K562 (cell line): ENCODE results near the gene RLIM. TPM values are rescaled to one million over a fixed set of nuclear protein-coding genes. Genes with fewer than 3 reads are reported as not detected.

Source experiments
- ATAC-seq: fragments of 200-7000 bp; cut with Tn5 transposase; 3 replicates; pipeline ENCODE4 v1.9.1; 2020; ENCODE audit warnings: moderate library complexity
- BruUV-seq: library from RNA; stranded (reverse); fragments of 400-500 nt; replicated peaks from 2 replicates; lab custom pipeline; 2021; lab: Mats Ljungman, UMichigan
- CTCF ChIA-PET: fragments of 300-600 bp; formaldehyde crosslinking; extraction: SDS; loops from one replicate; lab custom pipeline; 2021; ENCODE audit warnings: low intra/inter-chr PET ratio; lab: Yijun Ruan, JAX
- POLR2A ChIA-PET: fragments of 300-600, 350-650 bp; sonication (Branson Sonifier 250); formaldehyde crosslinking; extraction: SDS; loops from one replicate; lab custom pipeline; 2021; ENCODE audit warnings: antibody characterized with exemption, inconsistent platforms; lab: Yijun Ruan, JAX
- DNase-seq, 4 experiments: peaks; one replicate each; pipeline versions ENCODE4 v3.0.0 to v3.0.0-alpha.2; 2011 to 2018; ENCODE audit warnings: low spot score in 3 of 4, mixed read lengths in 3 of 4; ENCODE audit errors: extremely low read depth in 1 of 4
- FAIRE-seq: peaks from 2 replicates; lab custom pipeline; 2011; peaks lifted over from hg19 to GRCh38; lab: Jason Lieb, UNC
- H2AFZ ChIP-seq: 2 replicates; pipeline ENCODE4 v1.6.0; 2011; ENCODE audit warnings: low read depth, low read length, control low read depth, inconsistent platforms
- H3K27ac ChIP-seq: fragments of 200-600 bp; 3 replicates; pipeline ENCODE4 v1.8.0; 2011; ENCODE audit warnings: low read depth, mild to moderate bottlenecking, control low read depth, inconsistent platforms, low read length, moderate library complexity, mixed read lengths; ENCODE audit errors: extremely low read depth
- H3K27me3 ChIP-seq, 2 experiments: fragments of 300-600 bp in 1 of 2; 2 replicates in 1 of 2; 3 replicates in 1 of 2; pipeline versions ENCODE4 v1.6.0 to v1.8.0; 2011; ENCODE audit warnings: inconsistent platforms in 2 of 2, low read length in 2 of 2, mild to moderate bottlenecking in 1 of 2, mixed read lengths in 1 of 2, moderate library complexity in 1 of 2; ENCODE audit not compliant: control insufficient read depth in 2 of 2, insufficient read depth in 2 of 2
- H3K36me3 ChIP-seq: fragments of 300-600 bp; 3 replicates; pipeline ENCODE4 v1.8.0; 2011; ENCODE audit warnings: mild to moderate bottlenecking, low read length, inconsistent platforms; ENCODE audit not compliant: control insufficient read depth, insufficient read depth
- H3K4me1 ChIP-seq, 2 experiments: fragments of 200-600 bp in 1 of 2; replicated peaks in 1 of 2; 2 replicates in 1 of 2; 3 replicates in 1 of 2; pipeline versions ENCODE4 v1.5.1 to v1.8.0; 2011; ENCODE audit warnings: inconsistent platforms in 2 of 2, low read length in 2 of 2, mild to moderate bottlenecking in 1 of 2, mixed read lengths in 1 of 2, moderate library complexity in 1 of 2; ENCODE audit not compliant: control insufficient read depth in 2 of 2, insufficient read depth in 2 of 2
- H3K4me2 ChIP-seq: 2 replicates; pipeline ENCODE4 v1.6.1; 2011; ENCODE audit warnings: low read length, control low read depth, inconsistent platforms, mixed read lengths; ENCODE audit not compliant: insufficient read depth
- H3K4me3 ChIP-seq: fragments of 200-600 bp; sonication (generic), shearing (Covaris generic); 2 replicates; pipeline ENCODE4 v1.5.1; 2016; ENCODE audit warnings: control low read depth, inconsistent platforms
- H3K79me2 ChIP-seq: fragments of 200-600 bp; 3 replicates; pipeline ENCODE4 v1.8.0; 2011; ENCODE audit warnings: low read length, inconsistent platforms; ENCODE audit not compliant: control insufficient read depth, insufficient read depth
- H3K9ac ChIP-seq, 2 experiments: 2 replicates each; pipeline versions ENCODE4 v1.6.0 to v1.6.1; 2011; ENCODE audit warnings: low read depth in 2 of 2, low read length in 2 of 2, control low read depth in 1 of 2, inconsistent platforms in 1 of 2, mild to moderate bottlenecking in 1 of 2, mixed read lengths in 1 of 2; ENCODE audit not compliant: insufficient read depth in 1 of 2
- H3K9me1 ChIP-seq: one replicate; pipeline ENCODE4 v1.6.0; 2011; ENCODE audit warnings: inconsistent platforms, mild to moderate bottlenecking, low read length, moderate library complexity; ENCODE audit not compliant: control insufficient read depth, insufficient read depth
- H3K9me3 ChIP-seq: replicated peaks from 2 replicates; pipeline ENCODE4 v1.5.1; 2011; ENCODE audit warnings: low read depth, low read length, inconsistent platforms; ENCODE audit not compliant: control insufficient read depth, insufficient read depth
- H4K20me1 ChIP-seq: replicated peaks from 2 replicates; pipeline ENCODE4 v1.6.1; 2011; ENCODE audit warnings: low read length, inconsistent platforms, mixed read lengths; ENCODE audit not compliant: control insufficient read depth, insufficient read depth
- ELF4 ChIP-seq: fragments of 450-650 bp; formaldehyde crosslinking; IDR thresholded peaks from 2 replicates; pipeline ENCODE4 v1.4.0; 2022; ENCODE audit warnings: missing genetic modification characterization
- MCM5 ChIP-seq: fragments of 450-650 bp; IDR thresholded peaks from 2 replicates; pipeline ENCODE4 v1.6.1; 2016; ENCODE audit warnings: low read depth
- NFATC3 ChIP-seq: fragments of 450-650 bp; IDR thresholded peaks from 2 replicates; pipeline ENCODE4 v1.6.1; 2017; ENCODE audit warnings: mild to moderate bottlenecking
- PURB ChIP-seq: sonication (generic); formaldehyde crosslinking; IDR thresholded peaks from 2 replicates; pipeline ENCODE4 v1.9.0; 2021; ENCODE audit warnings: low read depth, mild to moderate bottlenecking, missing genetic modification reagents
- TBL1XR1 ChIP-seq, 2 experiments: IDR thresholded peaks; 2 replicates each; pipeline ENCODE4 v1.6.1; 2012; ENCODE audit warnings: improper control_type of control experiment in 2 of 2, low read length in 2 of 2, mild to moderate bottlenecking in 1 of 2
- ZNF41 ChIP-seq: fragments of 250-450 bp; sonication (Bioruptor Pico); conservative IDR thresholded peaks from 2 replicates; pipeline ENCODE4 v1.4.0; 2020; ENCODE audit warnings: mild to moderate bottlenecking
- WGBS: fragments of 100-300 bp; shearing (Covaris generic); methylation state at CpG from one replicate; pipeline ENCODE4 v1.1.6; 2016; ENCODE audit warnings: low coverage, mixed read lengths; ENCODE audit not compliant: insufficient coverage; ENCODE audit errors: missing lambda C conversion rate; 5-methylcytosine and 5-hydroxymethylcytosine counted together
- in situ Hi-C: fragments of 300-500 bp; cut with MboI; formaldehyde crosslinking; loops from 4 replicates; pipeline ENCODE4 v1.15.0; 2018; ENCODE audit warnings: inconsistent platforms, mixed read lengths
- intact Hi-C: fragments of 100-400 bp; cut with micrococcal nuclease; formaldehyde crosslinking; loops from 2 replicates; pipeline ENCODE4 v1.14.2; 2022
- polyA plus RNA-seq, 8 experiments: library from polyadenylated mRNA; depleted of rRNA in 4 of 8; stranded (reverse) in 5 of 8; unstranded in 3 of 8; fragments of >200 nt; fragmentation: Nextera tagmentation in 2 of 8; fragmentation: Illumina TruSeq in 1 of 8; extraction: Ambion mirVana in 2 of 8; extraction: Trizol in 1 of 8; gene quantifications; 2 replicates each; pipeline versions ENCODE4 v1.2.1 to v1.2.3, GENCODE V29; 2011 to 2014; ENCODE audit warnings: inconsistent platforms in 1 of 8, missing spikeins in 1 of 8
- total RNA-seq, 7 experiments: library from RNA; depleted of rRNA in 6 of 7; stranded (reverse); fragments of >200 nt in 6 of 7; fragmentation: Illumina TruSeq in 2 of 7; extraction: Trizol in 2 of 7; gene quantifications; 2 replicates each; pipeline versions ENCODE4 v1.2.1 to v1.2.3, GENCODE V29; 2011 to 2021; ENCODE audit warnings: low replicate concordance in 1 of 7
- TF ChIP-seq, protein P1 (sequence below): IDR thresholded peaks from 2 replicates; pipeline ENCODE4 v1.6.1; 2012; ENCODE audit warnings: low read depth, low read length, improper control_type of control experiment, borderline replicate concordance

The RLIM gene
- total and polyA plus RNA-seq, 9 of the 15 experiments (the other 6 are each of a cell fraction or from before 2014, with no cell fraction given), result 4.2 to 31.4 (median 14.9) TPM

GRCh38 chrX:74585766-74586165 lies 28.7 kb downstream of the RLIM start (continued):
- TF ChIP-seq, protein P1, sequence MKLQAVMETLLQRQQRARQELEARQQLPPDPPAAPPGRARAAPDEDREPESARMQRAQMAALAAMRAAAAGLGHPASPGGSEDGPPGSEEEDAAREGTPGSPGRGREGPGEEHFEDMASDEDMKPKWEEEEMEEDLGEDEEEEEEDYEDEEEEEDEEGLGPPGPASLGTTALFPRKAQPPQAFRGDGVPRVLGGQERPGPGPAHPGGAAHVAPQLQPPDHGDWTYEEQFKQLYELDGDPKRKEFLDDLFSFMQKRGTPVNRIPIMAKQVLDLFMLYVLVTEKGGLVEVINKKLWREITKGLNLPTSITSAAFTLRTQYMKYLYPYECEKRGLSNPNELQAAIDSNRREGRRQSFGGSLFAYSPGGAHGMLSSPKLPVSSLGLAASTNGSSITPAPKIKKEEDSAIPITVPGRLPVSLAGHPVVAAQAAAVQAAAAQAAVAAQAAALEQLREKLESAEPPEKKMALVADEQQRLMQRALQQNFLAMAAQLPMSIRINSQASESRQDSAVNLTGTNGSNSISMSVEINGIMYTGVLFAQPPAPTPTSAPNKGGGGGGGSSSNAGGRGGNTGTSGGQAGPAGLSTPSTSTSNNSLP, result no peak
- TF ChIP-seq PURB, result no peak
- no peak for TF ChIP-seq NFATC3
- TF ChIP-seq TBL1XR1 (IDR thresholded peaks at IDR 0.05; ENCODE audit: low read length in 2 of 2), result no peak

DNA sequence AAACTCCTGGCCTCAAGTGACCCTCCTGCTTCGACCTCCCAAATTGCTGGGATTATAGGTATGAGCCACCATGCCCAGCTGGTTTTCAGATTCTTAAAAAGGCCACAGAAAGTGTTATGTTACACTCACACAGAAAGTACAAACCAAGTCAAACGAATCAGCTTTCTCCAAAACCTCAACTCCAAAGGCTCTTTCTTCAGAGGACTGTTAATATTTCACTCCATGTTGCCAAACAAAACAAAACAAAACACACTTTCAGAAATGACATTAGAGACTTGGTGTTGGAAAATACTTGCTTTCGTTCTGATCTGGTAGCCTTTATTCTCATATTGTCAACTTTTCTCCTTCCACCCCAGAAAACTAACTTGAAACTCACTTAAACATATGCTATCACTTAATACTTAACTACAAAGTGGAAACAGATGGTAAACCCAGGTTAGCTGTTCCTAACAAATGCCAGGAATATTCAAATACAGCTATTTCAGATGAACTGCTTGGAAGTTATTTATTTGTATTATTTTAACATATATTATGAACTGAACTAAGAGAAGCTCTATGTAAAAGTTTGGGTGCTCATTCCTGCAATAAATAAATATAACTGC lies 34.7 kb downstream of the RLIM start:
- TF ChIP-seq MCM5 (no peak), ELF4 (CRISPR knock-in tag) (no peak), ZNF41 (CRISPR knock-in tag) (no peak)
- TF ChIP-seq, all 486 proteins: peak for 0
- POLR2A ChIA-PET, result no interaction called here
- intact Hi-C loops, result no loop called here
- Histone ChIP-seq H3K27ac (no peak overlapping the region), H3K4me2 (no peak overlapping the region), H3K9me1 (no peaks in the 10 kb centered on the region), H3K9me3 (no peaks in the 10 kb centered on the region), H2AFZ (no peak overlapping the region), H3K4me3 (no peak overlapping the region), H4K20me1 (no peaks in the 10 kb centered on the region), H3K36me3 (no peaks in the 10 kb centered on the region), H3K9ac (no peak overlapping the region), H3K79me2 (no peaks in the 10 kb centered on the region), H3K27me3 (no peaks in the 10 kb centered on the region), H3K4me1 (no peaks in the 10 kb centered on the region)
- in situ Hi-C loops, result no loop called here
- no peak for FAIRE-seq
- WGBS, result 30% methylated on average over 3 of the region's 3 CpGs
- DNase-seq, result no peak
- BruUV-seq, result no TSS peak
- CTCF ChIA-PET, result no interaction called here
- ATAC-seq, result no peak
